ENCODE results near the gene EEFSEC.

DNA sequence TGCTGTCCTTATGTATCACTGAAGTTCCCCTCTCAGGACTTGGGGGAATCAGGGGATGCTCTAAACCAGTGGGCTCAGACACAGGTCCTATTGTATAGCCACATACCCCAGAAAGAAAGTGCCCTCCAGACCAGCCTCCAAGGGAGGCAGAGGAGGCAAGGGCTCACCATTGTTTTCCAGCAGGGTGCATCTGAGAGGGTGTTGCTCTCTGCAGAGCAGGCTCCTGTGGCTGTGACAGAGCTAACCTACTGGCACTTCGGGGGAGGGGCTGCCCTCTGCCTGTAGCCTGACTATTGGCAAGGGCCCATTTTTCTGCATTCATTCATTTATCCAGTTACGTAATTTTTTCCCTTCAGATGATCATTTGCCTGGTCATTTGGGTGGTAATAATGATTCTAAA is 39.9 kb downstream of the EEFSEC start:
- TF ChIP-seq, protein P1, sequence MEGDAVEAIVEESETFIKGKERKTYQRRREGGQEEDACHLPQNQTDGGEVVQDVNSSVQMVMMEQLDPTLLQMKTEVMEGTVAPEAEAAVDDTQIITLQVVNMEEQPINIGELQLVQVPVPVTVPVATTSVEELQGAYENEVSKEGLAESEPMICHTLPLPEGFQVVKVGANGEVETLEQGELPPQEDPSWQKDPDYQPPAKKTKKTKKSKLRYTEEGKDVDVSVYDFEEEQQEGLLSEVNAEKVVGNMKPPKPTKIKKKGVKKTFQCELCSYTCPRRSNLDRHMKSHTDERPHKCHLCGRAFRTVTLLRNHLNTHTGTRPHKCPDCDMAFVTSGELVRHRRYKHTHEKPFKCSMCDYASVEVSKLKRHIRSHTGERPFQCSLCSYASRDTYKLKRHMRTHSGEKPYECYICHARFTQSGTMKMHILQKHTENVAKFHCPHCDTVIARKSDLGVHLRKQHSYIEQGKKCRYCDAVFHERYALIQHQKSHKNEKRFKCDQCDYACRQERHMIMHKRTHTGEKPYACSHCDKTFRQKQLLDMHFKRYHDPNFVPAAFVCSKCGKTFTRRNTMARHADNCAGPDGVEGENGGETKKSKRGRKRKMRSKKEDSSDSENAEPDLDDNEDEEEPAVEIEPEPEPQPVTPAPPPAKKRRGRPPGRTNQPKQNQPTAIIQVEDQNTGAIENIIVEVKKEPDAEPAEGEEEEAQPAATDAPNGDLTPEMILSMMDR (IDR thresholded peaks at IDR 0.05; ENCODE audit: low read depth, low read length), result no peak
- TF ChIP-seq EZH2phosphoT487 (IDR thresholded peaks at IDR 0.05; ENCODE audit: low read depth), result no peak

All from OCI-LY3 (cell line).